Endothelial cell of umbilical vein (primary cell): ENCODE results near the gene KLHDC9. TPM values are rescaled to one million over a fixed set of nuclear protein-coding genes. Genes with fewer than 3 reads are reported as not detected.

Experiments
- BruUV-seq: library from RNA; stranded (reverse); fragments of 400-500 nt; replicated peaks from 2 replicates; lab custom pipeline; 2021; lab: Mats Ljungman, UMichigan
- CTCF ChIA-PET: fragments of 300-600, 350-600 bp; sonication (Branson Sonifier 250); formaldehyde crosslinking; loops from one replicate; lab custom pipeline; 2021; ENCODE audit warnings: antibody characterized with exemption, inconsistent platforms; lab: Charles Lee
- POLR2A ChIA-PET: fragments of 300-600, 350-600 bp; sonication (Branson Sonifier 250); formaldehyde crosslinking; loops from one replicate; lab custom pipeline; 2021; ENCODE audit warnings: antibody characterized with exemption, inconsistent platforms; lab: Charles Lee
- DNase-seq: peaks from one replicate; pipeline ENCODE4 v3.0.0-alpha.2; 2011; ENCODE audit warnings: low read depth, low spot score
- FAIRE-seq: peaks from 2 replicates; lab custom pipeline; 2011; peaks lifted over from hg19 to GRCh38; lab: Jason Lieb, UNC
- H2AFZ ChIP-seq: 2 replicates; pipeline ENCODE4 v1.6.0; 2012; ENCODE audit warnings: low read depth, low read length, control low read depth, inconsistent platforms
- H3K27ac ChIP-seq: 2 replicates; pipeline ENCODE4 v1.5.1; 2011; ENCODE audit warnings: low read depth, mild to moderate bottlenecking, control low read depth, low read length, moderate library complexity; ENCODE audit not compliant: insufficient read depth
- H3K27me3 ChIP-seq, 2 experiments: 2 replicates each; pipeline versions ENCODE4 v1.6.0 to v1.6.1; 2011; ENCODE audit warnings: low read length in 2 of 2, mixed read lengths in 1 of 2; ENCODE audit not compliant: control insufficient read depth in 2 of 2, insufficient read depth in 2 of 2
- H3K36me3 ChIP-seq, 2 experiments: 2 replicates in 1 of 2; 3 replicates in 1 of 2; pipeline ENCODE4 v1.5.1; 2011; ENCODE audit warnings: low read length in 2 of 2, mild to moderate bottlenecking in 1 of 2, moderate library complexity in 1 of 2; ENCODE audit not compliant: control insufficient read depth in 2 of 2, insufficient read depth in 2 of 2; ENCODE audit errors: extremely low read depth in 1 of 2
- H3K4me1 ChIP-seq: 3 replicates; pipeline ENCODE4 v1.5.1; 2011; ENCODE audit warnings: mild to moderate bottlenecking, low read length; ENCODE audit not compliant: control insufficient read depth, insufficient read depth; ENCODE audit errors: extremely low read depth
- H3K4me2 ChIP-seq: 2 replicates; pipeline ENCODE4 v1.6.1; 2011; ENCODE audit warnings: low read length, control low read depth, mixed read lengths; ENCODE audit not compliant: insufficient read depth
- H3K4me3 ChIP-seq, 3 experiments: fragments of 200-600 bp in 1 of 3; sonication (generic), shearing (Covaris generic) in 1 of 3; replicated peaks in 1 of 3; 2 replicates each; pipeline ENCODE4 v1.5.1; 2011 to 2016; ENCODE audit warnings: control low read depth in 3 of 3, low read length in 3 of 3, mild to moderate bottlenecking in 2 of 3, inconsistent platforms in 1 of 3, low read depth in 1 of 3, moderate library complexity in 1 of 3; ENCODE audit not compliant: insufficient read depth in 1 of 3
- H3K79me2 ChIP-seq: 2 replicates; pipeline ENCODE4 v1.6.0; 2012; ENCODE audit warnings: low read length, inconsistent platforms; ENCODE audit not compliant: control insufficient read depth, insufficient read depth
- H3K9ac ChIP-seq: replicated peaks from 2 replicates; pipeline ENCODE3; 2011; ENCODE audit warnings: low read length, control low read depth; ENCODE audit not compliant: insufficient read depth; ENCODE audit errors: extremely low read depth
- H3K9me1 ChIP-seq: replicated peaks from 3 replicates; pipeline ENCODE4 v1.6.0; 2011; ENCODE audit warnings: mild to moderate bottlenecking, low read length; ENCODE audit not compliant: control insufficient read depth, insufficient read depth; ENCODE audit errors: extremely low read depth
- H3K9me3 ChIP-seq: replicated peaks from 2 replicates; pipeline ENCODE4 v1.5.1; 2012; ENCODE audit warnings: low read length, inconsistent platforms; ENCODE audit not compliant: control insufficient read depth, insufficient read depth
- H4K20me1 ChIP-seq: replicated peaks from 2 replicates; pipeline ENCODE3; 2011; ENCODE audit warnings: mild to moderate bottlenecking, low read length; ENCODE audit not compliant: control insufficient read depth, insufficient read depth; ENCODE audit errors: extremely low read depth
- CTCF ChIP-seq, 2 donors: IDR thresholded peaks; 1 replicate in 1 of 2; 2 replicates in 1 of 2; pipeline ENCODE4 v1.5.1; 2011; ENCODE audit warnings: low read length in 2 of 2, mild to moderate bottlenecking in 2 of 2, moderate library complexity in 2 of 2, control low read depth in 1 of 2, inconsistent platforms in 1 of 2, low read depth in 1 of 2; ENCODE audit not compliant: insufficient read depth in 1 of 2; ENCODE audit errors: extremely low read depth in 1 of 2
- FOS ChIP-seq: IDR thresholded peaks from 2 replicates; pipeline ENCODE4 v1.6.1; 2011; ENCODE audit warnings: mild to moderate bottlenecking, low read length, moderate library complexity, borderline replicate concordance; ENCODE audit not compliant: insufficient read depth
- GATA2 ChIP-seq: IDR thresholded peaks from 2 replicates; pipeline ENCODE4 v1.7.0; 2011; ENCODE audit warnings: low read depth, mild to moderate bottlenecking, moderate library complexity, mixed read lengths, low read length; ENCODE audit not compliant: insufficient read length, insufficient read depth
- JUN ChIP-seq: IDR thresholded peaks from 2 replicates; pipeline ENCODE4 v1.6.1; 2011; ENCODE audit warnings: borderline replicate concordance, low read depth; ENCODE audit not compliant: insufficient read length, insufficient read depth
- MAX ChIP-seq: IDR thresholded peaks from 2 replicates; pipeline ENCODE4 v1.6.1; 2011; ENCODE audit not compliant: insufficient read depth, insufficient read length
- POLR2A ChIP-seq: IDR thresholded peaks from 2 replicates; pipeline ENCODE4 v1.6.1; 2012; ENCODE audit warnings: low read depth, mild to moderate bottlenecking, control low read depth, low read length
- POLR2AphosphoS5 ChIP-seq: IDR thresholded peaks from 2 replicates; pipeline ENCODE4 v1.6.1; 2012; ENCODE audit warnings: low read depth, mild to moderate bottlenecking, control low read depth, low read length, moderate library complexity; ENCODE audit not compliant: insufficient read depth
- dilution Hi-C: fragments of 300-500 bp; cut with MboI; formaldehyde crosslinking; loops from one replicate; pipeline ENCODE4 v1.15.0; 2019; ENCODE audit warnings: low sequenced_read_pairs; ENCODE audit not compliant: extremely low pct_ligation_motif_present
- intact Hi-C: fragments of 100-400 bp; cut with micrococcal nuclease; formaldehyde crosslinking; loops from one replicate; pipeline ENCODE4 v1.10.0; 2022
- polyA plus RNA-seq, 4 experiments: library from polyadenylated mRNA; depleted of rRNA in 3 of 4; stranded (reverse) in 3 of 4; unstranded in 1 of 4; fragments of >200 nt; gene quantifications; 2 replicates each; pipeline versions ENCODE4 v1.2.1 to v1.2.3, GENCODE V29; 2011 to 2012; ENCODE audit warnings: missing spikeins in 1 of 4
- total RNA-seq: library from RNA; stranded (reverse); gene quantifications from 2 replicates; pipeline ENCODE4 v1.2.3, GENCODE V29; 2021

KLHDC9 gene
- total and polyA plus RNA-seq, 2 donors (not counting 3 experiments of a cell fraction or from before 2014, with no cell fraction given): 1.1 to 2.6 TPM

GRCh38 chr1:161099090-161099802, 1.1 kb downstream of the KLHDC9 start:
- Histone ChIP-seq H3K9ac (no peak overlapping the region), H3K4me1 (peaks cover 8% of the 10 kb centered on the region), H4K20me1 (no peaks in the 10 kb centered on the region), H3K9me3 (no peaks in the 10 kb centered on the region), H2AFZ (no peak overlapping the region), H3K9me1 (no peaks in the 10 kb centered on the region), H3K27ac (no peak overlapping the region), H3K4me3 (no peak overlapping the region), H3K79me2 (peaks cover 15% of the 10 kb centered on the region), H3K4me2 (no peak overlapping the region), H3K36me3 (peaks cover 9 to 11% of the 10 kb centered on the region in 2 experiments), H3K27me3 (no peaks in the 10 kb centered on the region)
- no peak for TF ChIP-seq POLR2AphosphoS5
- no peak for TF ChIP-seq MAX
- TF ChIP-seq JUN: no peak
- no peak for TF ChIP-seq CTCF (IDR thresholded peaks at IDR 0.05; ENCODE audit: extremely low read depth in 1 of 2, insufficient read depth in 1 of 2, low read depth in 1 of 2, low read length in 2 of 2)
- no peak for TF ChIP-seq GATA2
- TF ChIP-seq FOS: no peak
- peak; percentile 31 for TF ChIP-seq POLR2A
- ChIA-PET CTCF (interaction anchor here (0.6 to 7.6 kb wide), 12 partner anchors 13 to 283 kb away, joined by 3 to 197 read pairs (median 8); partner anchors contain the start of genes DEDD and USF1), POLR2A (no interaction called here)
- FAIRE-seq (no peak), DNase-seq (no peak)
- intact Hi-C loops: loop anchor here (5.0 kb wide), 1 partner anchor 372 kb away; no protein-coding TSS in a partner anchor
- dilution Hi-C loops: no loop called here
- no TSS peak for BruUV-seq
